Activated B cell treated with CpG ODN at 0.5 μM for 24 hours (primary cell): ENCODE measurements around the gene PDE4B. TPM values are rescaled to one million over a fixed set of nuclear protein-coding genes. Genes with fewer than 3 reads are reported as not detected.
"Not testable (repeated sequence)": the region's sequence is repeated elsewhere in the genome, so short reads cannot be mapped to it uniquely, and the experiment has no call there.

ENCODE experiments used
- ATAC-seq: fragments of 200-7000 bp; cut with Tn5 transposase; one replicate; pipeline ENCODE4 v1.10.0; 2021; ENCODE audit warnings: low read depth, mild to moderate bottlenecking, moderate library complexity
- CTCF ChIA-PET: fragments of 350-600 bp; sonication (Branson Sonifier 250); formaldehyde crosslinking; loops from one replicate; lab custom pipeline; 2021; ENCODE audit warnings: antibody characterized with exemption; lab: Charles Lee
- POLR2A ChIA-PET: fragments of 350-600 bp; sonication (Branson Sonifier 250); formaldehyde crosslinking; loops from one replicate; lab custom pipeline; 2021; ENCODE audit warnings: antibody characterized with exemption; lab: Charles Lee
- DNase-seq: peaks from one replicate; pipeline ENCODE4 v3.0.0; 2022
- H3K27ac Mint-ChIP-seq: one replicate; pipeline ENCODE4 v1.8.0; 2020; ENCODE audit warnings: mixed read lengths
- H3K27me3 Mint-ChIP-seq: one replicate; pipeline ENCODE4 v1.8.0; 2021; ENCODE audit warnings: mixed read lengths
- H3K36me3 Mint-ChIP-seq: one replicate; pipeline ENCODE4 v1.8.0; 2021; ENCODE audit warnings: low read depth, mixed read lengths
- H3K4me1 Mint-ChIP-seq: one replicate; pipeline ENCODE4 v1.8.0; 2021; ENCODE audit warnings: mixed read lengths
- H3K4me3 Mint-ChIP-seq: one replicate; pipeline ENCODE4 v1.8.0; 2020; ENCODE audit warnings: mild to moderate bottlenecking, mixed read lengths
- H3K9me3 Mint-ChIP-seq: one replicate; pipeline ENCODE4 v1.8.0; 2020; ENCODE audit warnings: mixed read lengths
- CTCF ChIP-seq: fragments of 200-600 bp; IDR thresholded peaks from one replicate; pipeline ENCODE4 v1.8.0; 2022; ENCODE audit warnings: antibody characterized with exemption, mild to moderate bottlenecking
- intact Hi-C: fragments of 100-400 bp; cut with micrococcal nuclease; formaldehyde crosslinking; loops from one replicate; pipeline ENCODE4 v1.15.1; 2024
- total RNA-seq: library from RNA; stranded (reverse); gene quantifications from 2 replicates; pipeline ENCODE4 v1.2.3, GENCODE V29; 2022

The PDE4B gene
- total RNA-seq, 1 donor from 2014 or later: 84.1 TPM

GRCh38 chr1:66403007-66403731, 610.5 kb downstream of the PDE4B start:
- Mint-ChIP-seq H3K27ac (peak overlapping the region; percentile 90), H3K9me3 (peaks cover 2% of the 10 kb centered on the region), H3K4me1 (peaks cover 57% of the 10 kb centered on the region), H3K36me3 (no peaks in the 10 kb centered on the region), H3K4me3 (peak overlapping the region; percentile 72), H3K27me3 (no peaks in the 10 kb centered on the region)
- intact Hi-C loops: no loop called here
- TF ChIP-seq CTCF: no peak
- POLR2A ChIA-PET: interaction anchor here (1.2 to 3.6 kb wide), 12 partner anchors 25 to 123 kb away, joined by 3 to 156 read pairs (median 13); no protein-coding TSS in a partner anchor
- DNase-seq (no peak), ATAC-seq (no peak)
- CTCF ChIA-PET: interaction anchor here (0.7 to 2.9 kb wide), 13 partner anchors 19 to 145 kb away, joined by 3 to 61 read pairs (median 6); no protein-coding TSS in a partner anchor

GRCh38 chr1:66405061-66405460, 612.4 kb downstream of the PDE4B start:
- ChIA-PET CTCF (interaction anchor here (1.6 to 2.0 kb wide), 2 partner anchors 30 to 40 kb away, joined by 4 to 19 read pairs; no protein-coding TSS in a partner anchor), POLR2A (interaction anchor here (0.8 to 2.2 kb wide), 3 partner anchors 9 to 40 kb away, joined by 3 to 8 read pairs (median 3); no protein-coding TSS in a partner anchor)
- no peak for TF ChIP-seq CTCF
- H3K4me1 Mint-ChIP-seq: peaks cover 39% of the 10 kb centered on the region
- no peaks in the 10 kb centered on the region for H3K27me3 Mint-ChIP-seq
- intact Hi-C loops: no loop called here
- peaks cover 2% of the 10 kb centered on the region for H3K9me3 Mint-ChIP-seq
- no peaks in the 10 kb centered on the region for H3K36me3 Mint-ChIP-seq
- H3K27ac Mint-ChIP-seq: no peak overlapping the region
- ATAC-seq: no peak
- H3K4me3 Mint-ChIP-seq: no peak overlapping the region
- no peak for DNase-seq

DNA sequence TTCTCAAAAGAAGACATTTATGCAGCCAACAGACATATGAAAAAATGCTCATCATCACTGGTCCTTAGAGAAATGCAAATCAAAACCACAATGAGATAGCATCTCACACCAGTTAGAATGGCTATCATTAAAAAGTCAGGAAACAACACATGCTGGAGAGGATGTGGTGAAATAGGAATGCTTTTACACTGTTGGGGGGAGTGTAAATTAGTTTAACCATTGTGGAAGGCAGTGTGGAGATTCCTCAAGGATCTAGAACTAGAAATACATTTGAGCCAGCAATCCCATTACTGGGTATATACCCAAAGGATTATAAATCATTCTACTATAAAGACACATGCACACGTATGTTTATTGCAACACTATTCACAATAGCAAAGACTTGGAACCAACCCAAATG, 618.8 kb downstream of the PDE4B start:
- Mint-ChIP-seq H3K4me1 (peaks cover 14% of the 10 kb centered on the region), H3K9me3 (peaks cover 13% of the 10 kb centered on the region), H3K27ac (peak overlapping the region; percentile 36)
- ATAC-seq, H3K4me3 Mint-ChIP-seq, DNase-seq, H3K27me3 Mint-ChIP-seq, H3K36me3 Mint-ChIP-seq: not testable (repeated sequence)
- ChIA-PET CTCF (interaction anchor here (1.3 kb wide), 1 partner anchor 35 kb away, joined by 4 read pairs; no protein-coding TSS in a partner anchor), POLR2A (interaction anchor here (0.6 kb wide), 1 partner anchor 154 kb away, joined by 3 read pairs; no protein-coding TSS in a partner anchor)
- intact Hi-C loops: loop anchor here (1.0 kb wide), 1 partner anchor 9 kb away; no protein-coding TSS in a partner anchor

DNA sequence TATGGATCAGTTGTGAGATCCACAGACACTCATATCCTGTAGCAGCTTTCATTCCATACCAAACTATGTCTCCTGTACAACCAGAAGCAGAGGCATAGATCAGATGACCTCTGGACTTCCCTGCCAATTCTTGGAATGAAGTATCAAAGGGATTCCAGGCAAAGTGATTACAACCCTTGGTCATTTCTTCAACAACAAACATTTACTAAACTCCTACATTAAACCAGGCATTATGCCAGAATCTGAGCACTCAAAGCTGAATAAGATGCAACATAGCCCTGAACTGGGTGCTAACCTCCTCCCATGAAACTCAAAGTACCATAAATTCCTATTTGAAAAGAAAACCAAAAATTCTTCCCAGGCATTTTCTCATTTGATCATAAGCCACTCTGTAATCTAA, 620.0 kb downstream of the PDE4B start:
- ATAC-seq: no peak
- H3K4me3 Mint-ChIP-seq: no peak overlapping the region
- no peaks in the 10 kb centered on the region for H3K27me3 Mint-ChIP-seq
- POLR2A ChIA-PET: interaction anchor here (0.9 kb wide), 1 partner anchor 78 kb away, joined by 3 read pairs; no protein-coding TSS in a partner anchor
- no peaks in the 10 kb centered on the region for H3K36me3 Mint-ChIP-seq
- H3K4me1 Mint-ChIP-seq: peaks cover 14% of the 10 kb centered on the region
- TF ChIP-seq CTCF: no peak
- H3K27ac Mint-ChIP-seq: no peak overlapping the region
- H3K9me3 Mint-ChIP-seq: peaks cover 13% of the 10 kb centered on the region
- intact Hi-C loops: no loop called here
- no peak for DNase-seq
- CTCF ChIA-PET: interaction anchor here (0.8 to 1.3 kb wide), 2 partner anchors 24 to 34 kb away, joined by 4 read pairs; no protein-coding TSS in a partner anchor

GRCh38 chr1:66413136-66413837, 620.6 kb downstream of the PDE4B start:
- Mint-ChIP-seq H3K4me3 (no peak overlapping the region), H3K27ac (no peak overlapping the region), H3K4me1 (peaks cover 14% of the 10 kb centered on the region), H3K9me3 (peaks cover 18% of the 10 kb centered on the region), H3K27me3 (no peaks in the 10 kb centered on the region), H3K36me3 (peaks cover 1% of the 10 kb centered on the region)
- CTCF ChIA-PET: interaction anchor here (0.8 to 1.3 kb wide), 2 partner anchors 23 to 171 kb away, joined by 4 read pairs; no protein-coding TSS in a partner anchor
- ATAC-seq (no peak), DNase-seq (no peak)
- POLR2A ChIA-PET: interaction anchor here (0.7 to 2.3 kb wide), 2 partner anchors 11 to 17 kb away, joined by 3 to 8 read pairs; no protein-coding TSS in a partner anchor
- no peak for TF ChIP-seq CTCF
- intact Hi-C loops: no loop called here
